ENCODE results near the gene RASSF6. TPM values are rescaled to one million over a fixed set of nuclear protein-coding genes. Genes with fewer than 3 reads are reported as not detected.
"Not testable (repeated sequence)": the region's sequence is repeated elsewhere in the genome, so short reads cannot be mapped to it uniquely, and the experiment has no call there.

Gene RASSF6, protein sequence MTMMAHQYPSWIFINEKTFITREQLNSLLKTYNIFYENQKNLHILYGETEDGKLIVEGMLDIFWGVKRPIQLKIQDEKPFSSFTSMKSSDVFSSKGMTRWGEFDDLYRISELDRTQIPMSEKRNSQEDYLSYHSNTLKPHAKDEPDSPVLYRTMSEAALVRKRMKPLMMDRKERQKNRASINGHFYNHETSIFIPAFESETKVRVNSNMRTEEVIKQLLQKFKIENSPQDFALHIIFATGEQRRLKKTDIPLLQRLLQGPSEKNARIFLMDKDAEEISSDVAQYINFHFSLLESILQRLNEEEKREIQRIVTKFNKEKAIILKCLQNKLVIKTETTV
- total RNA-seq, result not detected in 2 replicates
- long read RNA-seq, result 0 reads

- no peak for TF ChIP-seq CTCF (IDR thresholded peaks at IDR 0.05)
- DNase-seq (ENCODE audit: extremely low spot score, unreplicated experiment), result no peak
- Mint-ChIP-seq H3K9me3 (ENCODE audit: unreplicated experiment) (no peaks in the 10 kb centered on the region), H3K27ac (ENCODE audit: unreplicated experiment) (no peak within 1 kb of the TSS), H3K4me3 (ENCODE audit: unreplicated experiment) (peak within 1 kb of the TSS; percentile 41), H3K36me3 (ENCODE audit: unreplicated experiment) (no peaks in the 10 kb centered on the region), H3K4me1 (ENCODE audit: unreplicated experiment) (peaks cover 8% of the 10 kb centered on the region), H3K27me3 (ENCODE audit: unreplicated experiment) (peaks cover 66% of the 10 kb centered on the region)
These were observed at the start of gene RASSF6 for GRCh38 chr4:73620115-73620792. Gene RASSF6 (minus strand): TSS chr4:73620436. CDS start chr4:73611795, 8,641 bp downstream.

- Mint-ChIP-seq H3K4me3 (ENCODE audit: unreplicated experiment) (no peak overlapping the region), H3K27ac (ENCODE audit: unreplicated experiment) (no peak overlapping the region), H3K9me3 (ENCODE audit: unreplicated experiment) (no peaks in the 10 kb centered on the region), H3K4me1 (ENCODE audit: unreplicated experiment) (peaks cover 17% of the 10 kb centered on the region), H3K27me3 (ENCODE audit: unreplicated experiment) (no peaks in the 10 kb centered on the region), H3K36me3 (ENCODE audit: unreplicated experiment) (no peaks in the 10 kb centered on the region)
- DNase-seq (ENCODE audit: extremely low spot score, unreplicated experiment), result no peak
- no peak for TF ChIP-seq CTCF (IDR thresholded peaks at IDR 0.05)
These were observed 49.4 kb upstream of the RASSF6 start for GRCh38 chr4:73669410-73670183.

- no peaks in the 10 kb centered on the region for H3K9me3 Mint-ChIP-seq (ENCODE audit: unreplicated experiment)
- H3K27me3 Mint-ChIP-seq (ENCODE audit: unreplicated experiment), result no peaks in the 10 kb centered on the region
- no peak overlapping the region for H3K4me3 Mint-ChIP-seq (ENCODE audit: unreplicated experiment)
- H3K4me1 Mint-ChIP-seq (ENCODE audit: unreplicated experiment), result peaks cover 23% of the 10 kb centered on the region
- H3K36me3 Mint-ChIP-seq (ENCODE audit: unreplicated experiment), result no peaks in the 10 kb centered on the region
- no peak overlapping the region for H3K27ac Mint-ChIP-seq (ENCODE audit: unreplicated experiment)
- TF ChIP-seq CTCF (IDR thresholded peaks at IDR 0.05), result no peak
- DNase-seq (ENCODE audit: extremely low spot score, unreplicated experiment), result no peak
These were observed 48.6 kb upstream of the RASSF6 start for GRCh38 chr4:73668782-73669201.

DNA sequence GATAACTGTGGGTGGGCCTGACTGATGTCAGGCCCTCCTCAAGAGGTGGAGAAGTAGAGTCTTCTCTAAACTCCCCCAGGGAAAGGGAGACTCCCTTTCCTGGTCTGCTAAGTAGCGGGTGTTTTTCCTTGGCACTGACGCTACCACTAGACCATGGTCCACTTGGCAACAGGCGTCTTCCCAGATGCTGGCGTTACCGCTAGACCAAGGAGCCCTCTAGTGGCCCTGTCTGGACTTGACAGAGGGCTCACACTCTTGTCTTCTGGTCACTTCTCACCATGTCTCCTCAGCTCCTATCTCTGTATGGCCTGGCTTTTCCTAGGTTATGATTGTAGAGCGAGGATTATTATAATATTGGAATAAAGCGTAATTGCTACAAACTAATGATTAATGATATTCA is 45.7 kb upstream of the RASSF6 start:
- DNase-seq (ENCODE audit: extremely low spot score, unreplicated experiment); H3K36me3 Mint-ChIP-seq (ENCODE audit: unreplicated experiment); H3K4me3 Mint-ChIP-seq (ENCODE audit: unreplicated experiment); H3K9me3 Mint-ChIP-seq (ENCODE audit: unreplicated experiment); H3K27me3 Mint-ChIP-seq (ENCODE audit: unreplicated experiment); H3K27ac Mint-ChIP-seq (ENCODE audit: unreplicated experiment): not testable (repeated sequence)
- TF ChIP-seq CTCF (IDR thresholded peaks at IDR 0.05), result peak; percentile 26
- H3K4me1 Mint-ChIP-seq (ENCODE audit: unreplicated experiment), result peaks cover 45% of the 10 kb centered on the region

All from osteocyte (in vitro differentiated cells).